HG03354 (cell line): ENCODE measurements around the gene FAF2.
"Not testable (repeated sequence)": the region's sequence is repeated elsewhere in the genome, so short reads cannot be mapped to it uniquely, and the experiment has no call there.

Experiments
- ATAC-seq: cut with Tn5 transposase; IDR thresholded peaks from one replicate; pipeline ENCODE4 v1.9.1; 2021; ENCODE audit warnings: mild to moderate bottlenecking; ENCODE audit not compliant: unreplicated experiment, poor library complexity, severe bottlenecking

The FAF2 gene

DNA sequence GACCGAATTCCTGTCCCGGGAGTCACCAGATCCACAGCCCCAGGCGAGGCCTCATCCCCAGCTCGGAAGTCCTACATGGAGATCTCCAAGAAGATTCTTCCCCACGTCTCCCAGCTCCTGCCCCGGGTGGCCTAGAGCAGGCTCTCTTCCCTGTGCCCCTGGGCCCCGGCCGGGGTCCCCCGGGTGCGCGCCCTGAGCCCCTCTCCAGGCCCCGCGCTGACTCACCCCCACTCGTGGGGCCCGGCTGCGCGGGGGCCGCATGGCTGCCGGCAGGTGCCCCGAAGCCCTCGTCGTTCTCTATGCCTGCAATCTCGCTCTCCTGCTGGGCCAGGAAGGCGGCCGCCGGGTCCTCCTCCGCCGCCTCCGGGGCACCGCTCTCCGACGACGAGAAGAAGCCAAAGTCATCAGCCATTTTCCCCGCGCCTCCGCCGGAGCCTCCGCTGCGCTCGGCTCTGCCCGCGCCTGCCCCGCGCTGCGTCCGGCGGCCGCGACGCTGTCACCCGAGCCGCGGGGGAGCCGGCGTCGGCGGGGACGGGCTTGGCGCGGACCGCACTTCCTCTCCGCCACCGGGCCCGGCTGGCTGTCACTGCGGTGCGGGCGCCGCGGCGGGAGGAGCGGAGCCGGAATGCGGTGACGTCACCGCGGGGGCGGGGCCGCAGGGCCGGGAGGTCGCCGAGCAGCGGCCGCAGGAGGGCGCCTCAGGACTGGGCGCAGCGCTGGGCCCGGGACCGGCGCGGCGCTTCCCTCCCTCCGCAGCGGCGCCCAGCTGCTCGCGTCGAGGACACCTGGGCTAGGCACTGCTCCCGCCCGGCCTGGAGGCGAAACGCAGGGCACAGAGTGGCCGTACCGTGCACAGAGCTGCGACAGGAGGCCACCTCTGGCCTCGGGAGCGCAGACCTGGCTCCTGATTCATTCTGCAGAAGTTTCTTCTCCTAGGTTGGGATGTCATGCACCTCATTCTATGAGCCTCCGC, 31.9 kb upstream of the FAF2 start, which contains the start of gene CLTB:
Gene CLTB (minus strand): TSS at position 588 of the 973 bp plus-strand sequence. CDS start 176 bp downstream, at position 412.
- ATAC-seq, result peak; percentile 88

- ATAC-seq, result no peak
Measured at GRCh38 chr5:176416965-176417364, 31.2 kb upstream of the FAF2 start.

GRCh38 chr5:176418251-176418650, 29.9 kb upstream of the FAF2 start:
- ATAC-seq, result no peak

GRCh38 chr5:176420086-176420485, 28.1 kb upstream of the FAF2 start:
- ATAC-seq, result no peak

GRCh38 chr5:176420972-176421544, 27.1 kb upstream of the FAF2 start:
- ATAC-seq, result no peak

DNA sequence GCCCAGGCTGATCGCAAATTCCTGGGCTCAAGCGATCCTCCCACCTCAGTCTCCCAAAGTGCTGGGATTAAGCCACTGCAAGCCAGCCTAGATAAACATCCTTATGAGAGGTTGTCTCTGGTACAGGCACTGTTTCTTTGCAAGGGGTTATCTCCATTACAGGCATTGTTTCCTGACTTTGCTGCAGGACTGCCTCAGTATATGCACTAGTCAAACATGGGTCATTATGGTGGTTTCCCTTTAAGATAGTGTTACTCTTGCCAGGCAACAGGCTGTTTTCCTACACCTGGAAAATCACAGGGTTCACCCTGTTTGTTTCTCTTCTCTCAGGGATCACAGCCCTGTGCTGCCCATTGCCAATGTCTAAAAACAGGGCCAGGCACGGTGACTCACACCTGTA, 24.0 kb upstream of the FAF2 start:
- no peak for ATAC-seq

DNA sequence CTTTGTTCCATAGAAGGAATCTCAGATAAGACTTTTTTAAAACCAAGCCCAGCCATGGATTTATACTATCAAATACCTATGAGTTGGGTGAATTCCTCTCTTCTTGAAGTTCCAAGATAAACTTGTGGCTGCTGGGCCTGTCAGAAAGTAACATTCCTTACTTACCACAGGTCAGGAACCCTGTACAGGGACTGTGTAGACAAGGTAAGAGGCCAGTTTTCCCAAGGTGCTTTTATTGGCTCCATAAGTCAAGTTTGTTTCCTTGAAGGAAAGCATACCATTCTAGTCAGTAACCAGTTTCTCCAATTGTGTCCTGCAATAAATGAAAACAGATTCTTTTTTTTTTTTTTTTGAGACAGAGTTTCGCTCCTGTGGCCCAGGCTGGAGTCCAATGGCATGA, 23.0 kb upstream of the FAF2 start:
- no peak for ATAC-seq

DNA sequence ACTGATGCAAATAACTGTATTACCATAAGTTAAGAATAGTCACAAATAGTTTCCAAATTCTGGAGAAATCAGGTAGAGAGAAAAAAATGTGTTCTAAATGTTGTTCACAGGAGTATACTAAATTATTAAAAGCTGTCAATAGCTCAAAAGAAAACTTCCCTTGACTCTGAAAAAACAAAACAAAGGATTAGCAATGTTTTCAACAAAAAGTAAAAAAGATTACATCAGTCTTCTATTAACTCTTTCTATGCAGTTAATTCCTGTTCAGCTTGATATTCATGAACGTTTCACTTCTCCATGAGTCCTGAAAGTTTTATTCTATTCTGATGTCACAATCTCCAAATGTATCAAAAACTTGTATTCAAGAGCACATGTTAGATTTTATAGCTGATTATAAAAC, 22.4 kb upstream of the FAF2 start:
- ATAC-seq, result no peak

GRCh38 chr5:176426876-176427275, 21.3 kb upstream of the FAF2 start:
- ATAC-seq, result no peak

DNA sequence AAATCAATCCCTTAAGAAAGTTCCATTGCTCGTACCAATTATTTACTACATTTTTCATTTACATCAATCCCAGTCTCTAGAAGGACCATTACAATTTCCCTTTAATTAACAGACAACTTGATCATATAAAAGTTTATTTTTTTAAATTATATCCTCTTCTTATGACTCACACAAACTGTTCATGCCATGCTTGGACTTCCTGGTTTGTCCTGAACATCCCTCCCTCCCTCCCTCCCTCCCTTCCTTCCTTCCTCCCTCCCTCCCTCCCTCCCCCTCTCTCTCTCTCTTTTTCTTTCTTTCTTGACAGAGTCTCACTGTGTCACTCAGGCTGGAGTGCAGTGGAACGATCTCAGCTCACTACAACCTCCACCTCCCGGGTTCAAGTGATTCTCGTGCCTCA, 20.2 kb upstream of the FAF2 start:
- ATAC-seq, result no peak

DNA sequence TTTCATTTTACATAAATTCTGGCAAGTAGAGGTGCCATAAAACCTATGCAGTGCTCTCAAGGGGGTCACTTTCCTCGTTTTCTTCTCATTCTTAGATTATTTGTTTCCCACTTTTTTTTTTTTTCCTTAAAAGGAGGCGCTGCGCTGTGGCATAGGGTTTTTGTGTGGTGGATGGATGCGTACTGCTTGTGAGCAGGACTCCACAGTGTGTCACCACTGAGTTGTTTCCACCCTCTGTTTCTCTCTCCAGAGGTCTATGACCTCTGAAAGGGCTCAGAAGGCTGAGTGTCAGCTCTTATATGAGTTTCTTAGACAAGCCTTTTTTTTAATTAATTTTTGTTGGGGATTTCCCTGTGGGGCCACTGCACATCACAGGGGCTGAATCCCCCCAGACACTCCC, 18.2 kb upstream of the FAF2 start:
- ATAC-seq, result no peak

DNA sequence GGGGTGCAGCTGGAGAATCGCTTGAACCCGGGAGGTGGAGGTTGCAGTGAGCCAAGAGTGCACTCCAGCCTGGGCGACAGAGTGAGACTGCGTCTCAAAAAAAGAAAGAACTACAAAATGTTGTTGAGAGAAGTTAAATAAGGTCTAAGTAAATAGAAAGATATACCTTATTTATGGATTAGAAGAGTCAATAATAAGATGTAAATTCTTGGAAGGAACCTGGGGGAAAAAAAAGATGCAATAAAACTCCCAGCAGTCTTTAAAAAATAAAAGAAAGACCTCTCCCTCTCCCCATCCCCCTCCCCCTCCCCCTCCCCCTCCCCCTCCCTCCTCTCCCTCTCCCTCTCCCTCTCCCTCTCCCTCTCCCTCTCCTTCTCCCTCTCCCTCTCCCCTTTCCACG, 15.5 kb upstream of the FAF2 start:
- ATAC-seq, result no peak

- no peak for ATAC-seq
Measured at GRCh38 chr5:176436656-176437055, 11.5 kb upstream of the FAF2 start.

DNA sequence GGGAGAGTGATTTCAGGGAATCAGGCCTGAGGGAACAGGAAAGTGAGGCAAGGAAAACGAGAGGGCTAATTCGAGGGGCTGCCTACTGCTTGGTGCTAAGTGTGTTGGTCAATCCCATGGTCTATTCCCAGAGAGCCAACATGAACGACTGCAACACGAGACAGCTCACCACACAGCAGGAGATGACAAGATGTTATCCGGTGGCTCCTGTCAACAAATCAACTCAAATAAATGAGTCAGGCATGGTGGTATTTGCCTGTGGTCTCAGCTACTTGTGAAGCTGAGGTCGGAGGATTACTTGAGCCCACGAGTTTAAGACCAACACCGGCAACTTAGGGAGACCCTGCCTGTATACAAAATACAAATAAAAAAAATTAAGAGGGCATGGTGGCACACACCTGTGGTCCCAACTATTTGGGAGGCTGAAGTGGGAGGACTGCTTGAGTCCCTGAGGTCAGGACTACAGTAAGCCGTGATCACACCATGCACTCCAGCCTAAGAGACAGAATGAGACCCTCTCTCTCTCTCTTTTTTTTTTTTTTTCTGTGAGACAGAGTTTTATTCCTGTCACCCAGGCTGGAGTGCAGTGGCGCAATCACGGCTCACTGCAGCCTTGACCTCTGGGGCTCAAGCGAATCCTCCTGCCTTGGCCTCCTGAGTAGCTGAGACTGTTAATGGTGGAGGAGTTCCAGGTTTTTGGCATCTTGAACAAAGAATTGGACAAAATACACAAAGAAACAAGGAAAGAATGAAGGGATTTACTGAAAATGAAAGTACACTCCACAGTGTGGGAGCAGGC, 9.0 kb upstream of the FAF2 start:
- ATAC-seq, result no peak

DNA sequence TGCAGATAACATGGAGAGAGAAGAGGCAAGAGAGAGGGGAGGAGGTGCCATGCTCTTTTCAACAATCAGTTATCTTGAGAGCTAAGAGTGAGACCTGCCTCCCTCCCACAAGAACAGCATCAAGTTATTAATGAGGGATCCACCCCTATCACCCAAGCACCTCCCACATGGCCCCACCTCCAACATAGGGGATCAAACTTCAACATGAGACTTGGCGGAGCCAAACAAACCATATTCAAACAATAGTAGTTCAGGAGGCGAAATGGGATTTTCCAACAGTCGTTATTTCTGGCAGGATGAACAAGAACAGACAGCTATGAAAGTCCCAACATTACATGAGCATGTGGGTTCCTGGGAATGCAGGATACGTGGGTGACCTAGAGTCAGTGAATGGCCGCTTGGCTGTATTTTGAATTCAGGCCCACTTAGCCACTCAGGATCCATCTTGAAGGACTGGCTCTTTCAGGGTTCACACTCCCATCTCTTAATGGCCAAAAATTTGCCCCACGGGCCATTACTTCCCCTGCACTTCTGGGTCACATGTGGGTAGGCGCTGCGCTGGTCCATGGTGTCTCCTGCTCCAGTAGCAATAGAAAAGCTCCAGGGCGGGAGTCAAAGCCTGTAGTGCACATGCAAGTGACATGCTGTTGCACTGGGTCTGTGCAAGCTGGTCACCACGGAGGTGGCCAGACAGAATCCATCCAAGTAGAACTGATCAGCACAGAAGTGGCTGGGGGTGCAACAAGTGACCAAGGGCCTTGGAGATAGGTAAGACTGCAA, 7.1 kb upstream of the FAF2 start:
- ATAC-seq, result no peak

DNA sequence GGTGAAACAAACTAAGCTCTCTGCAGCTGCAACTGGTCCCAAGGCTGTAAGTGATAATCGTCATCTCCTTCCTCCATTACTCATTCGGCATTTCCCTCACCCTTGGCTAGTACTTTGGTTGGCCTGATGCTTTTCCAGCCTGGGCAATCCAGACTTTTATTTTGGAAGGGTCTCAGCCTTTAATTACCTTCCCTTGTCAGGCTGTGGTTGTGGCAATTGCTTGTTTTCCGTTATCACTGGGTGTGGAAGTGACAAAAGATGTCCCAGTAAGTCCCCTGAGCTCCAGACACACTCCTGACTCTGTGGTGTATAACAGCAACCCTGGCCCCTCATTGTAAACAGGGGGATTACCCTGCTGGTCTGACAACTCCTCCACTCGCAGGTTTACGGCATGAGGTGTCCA, 6.3 kb upstream of the FAF2 start:
- ATAC-seq, result no peak

GRCh38 chr5:176442911-176443310, 5.3 kb upstream of the FAF2 start:
- not testable (repeated sequence) for ATAC-seq

DNA sequence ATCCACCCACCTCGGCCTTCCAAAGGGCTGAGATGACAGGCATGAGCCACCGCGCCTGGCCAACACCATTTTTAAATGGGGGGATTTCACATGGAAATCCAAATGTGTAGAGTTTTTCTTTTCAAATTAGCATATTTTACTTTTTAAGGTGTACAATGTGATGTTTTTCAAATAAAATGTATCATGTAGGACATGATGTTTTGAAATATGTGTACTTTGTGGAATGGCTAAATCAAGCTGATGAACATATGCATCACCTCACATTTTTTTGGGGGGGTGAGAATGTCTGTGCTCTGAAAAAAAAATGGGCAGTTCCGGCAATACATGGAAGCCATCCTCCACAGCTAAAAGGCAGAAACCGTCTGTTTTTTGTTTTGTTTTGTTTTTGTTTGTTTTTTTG, 3.4 kb upstream of the FAF2 start:
- no peak for ATAC-seq

DNA sequence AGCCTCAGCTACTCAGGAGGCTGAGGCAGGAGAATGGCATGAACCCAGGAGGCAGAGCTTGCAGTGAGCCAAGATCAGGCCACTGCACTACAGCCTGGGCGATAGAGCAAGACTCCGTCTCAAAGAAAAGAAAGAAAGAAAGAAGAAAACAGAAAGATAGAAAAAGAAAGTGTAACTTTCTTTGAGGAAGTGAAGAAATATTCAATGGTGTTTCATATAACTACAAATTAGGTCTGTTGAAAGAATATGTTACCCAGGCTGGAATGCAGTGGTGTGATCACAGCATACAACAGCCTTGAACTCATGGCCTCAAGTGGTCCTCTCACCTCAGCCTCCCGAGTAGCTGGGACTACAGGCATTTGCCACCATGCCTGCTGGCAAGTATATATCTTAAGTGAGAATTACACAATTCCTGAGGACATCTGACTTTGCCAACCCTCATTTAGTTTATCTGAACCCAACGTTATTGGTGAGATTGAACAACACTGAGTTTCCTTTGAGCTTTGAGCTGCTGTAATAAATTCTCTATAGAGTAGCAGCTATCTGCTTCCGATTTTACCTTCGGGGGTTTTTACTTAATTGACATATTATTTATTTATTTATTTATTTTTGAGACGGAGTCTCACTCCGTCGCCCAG, 2.0 kb upstream of the FAF2 start:
- no peak for ATAC-seq
